ENCODE results near the gene TMEM94. TPM values are rescaled to one million over a fixed set of nuclear protein-coding genes. Genes with fewer than 3 reads are reported as not detected.
"Not testable (repeated sequence)": the region's sequence is repeated elsewhere in the genome, so short reads cannot be mapped to it uniquely, and the experiment has no call there.

Gene TMEM94
- total and polyA plus RNA-seq, 8 donors, result 29.9 to 64.9 (median 39.3) TPM

DNA sequence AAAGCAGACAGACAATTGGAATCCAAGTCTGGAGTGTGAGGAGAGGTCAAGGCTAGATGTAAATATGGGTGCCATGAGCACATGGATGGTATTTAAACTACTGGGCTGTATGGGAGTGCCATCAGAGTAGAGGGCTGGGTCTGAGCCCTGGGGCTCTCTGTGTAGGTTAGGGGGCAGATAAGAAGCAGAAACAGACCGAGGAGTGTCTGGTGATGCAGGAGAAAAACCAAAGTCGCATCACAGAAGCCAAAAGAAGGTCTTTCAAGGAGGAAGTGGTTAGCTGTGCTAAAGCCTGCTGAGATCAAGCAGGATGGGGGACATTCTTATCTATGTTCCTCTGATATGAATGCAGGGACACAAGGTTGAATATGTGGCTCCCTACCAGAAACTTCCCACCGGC, 61.8 kb downstream of the TMEM94 start:
- 78 to 83% methylated on average over 3 of the region's 3 CpGs for WGBS, 2 donors
- Histone ChIP-seq H3K36me3 (peaks cover 0 to 9% (median 0%) of the 10 kb centered on the region in 3 donors), H3K27me3 (no peaks in the 10 kb centered on the region), H3K27ac (no peak overlapping the region), H3K9me3 (no peaks in the 10 kb centered on the region), H3K4me1 (peaks cover 11 to 16% (median 11%) of the 10 kb centered on the region in 3 donors), H3K4me3 (no peak overlapping the region)
- intact Hi-C loops (cut with DNase I), result no loop called here
- DNase-seq (no peak), FAIRE-seq (no peak), ATAC-seq (no peak)
- TF ChIP-seq, protein P1, sequence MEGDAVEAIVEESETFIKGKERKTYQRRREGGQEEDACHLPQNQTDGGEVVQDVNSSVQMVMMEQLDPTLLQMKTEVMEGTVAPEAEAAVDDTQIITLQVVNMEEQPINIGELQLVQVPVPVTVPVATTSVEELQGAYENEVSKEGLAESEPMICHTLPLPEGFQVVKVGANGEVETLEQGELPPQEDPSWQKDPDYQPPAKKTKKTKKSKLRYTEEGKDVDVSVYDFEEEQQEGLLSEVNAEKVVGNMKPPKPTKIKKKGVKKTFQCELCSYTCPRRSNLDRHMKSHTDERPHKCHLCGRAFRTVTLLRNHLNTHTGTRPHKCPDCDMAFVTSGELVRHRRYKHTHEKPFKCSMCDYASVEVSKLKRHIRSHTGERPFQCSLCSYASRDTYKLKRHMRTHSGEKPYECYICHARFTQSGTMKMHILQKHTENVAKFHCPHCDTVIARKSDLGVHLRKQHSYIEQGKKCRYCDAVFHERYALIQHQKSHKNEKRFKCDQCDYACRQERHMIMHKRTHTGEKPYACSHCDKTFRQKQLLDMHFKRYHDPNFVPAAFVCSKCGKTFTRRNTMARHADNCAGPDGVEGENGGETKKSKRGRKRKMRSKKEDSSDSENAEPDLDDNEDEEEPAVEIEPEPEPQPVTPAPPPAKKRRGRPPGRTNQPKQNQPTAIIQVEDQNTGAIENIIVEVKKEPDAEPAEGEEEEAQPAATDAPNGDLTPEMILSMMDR (IDR thresholded peaks at IDR 0.05), result no peak

DNA sequence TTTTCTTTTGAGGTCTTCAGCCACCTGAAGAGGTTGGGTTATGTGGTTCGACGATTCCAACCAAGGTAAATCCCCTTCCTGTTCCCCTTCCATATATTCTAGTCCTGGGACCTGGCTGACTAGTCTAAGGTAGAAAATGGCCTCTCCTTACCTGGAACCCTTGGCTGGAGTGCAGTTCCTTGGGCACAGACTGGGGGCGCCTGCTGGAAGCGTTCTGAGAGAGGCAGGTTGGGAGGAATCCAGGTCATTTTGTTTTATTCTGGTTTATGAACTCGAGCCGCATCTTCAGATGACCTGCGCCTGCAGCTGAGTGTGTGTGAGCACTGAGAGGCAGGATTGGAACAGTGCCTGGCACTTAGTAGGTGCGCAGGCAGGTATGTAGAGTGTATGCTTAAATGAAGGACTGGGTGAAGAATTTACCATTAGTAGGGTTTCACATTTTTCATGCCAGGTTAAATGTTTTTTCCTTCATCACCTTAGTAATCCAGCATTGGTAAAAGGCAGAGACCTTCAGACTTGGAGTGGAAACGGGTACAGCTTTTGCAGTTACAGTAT, 62.6 kb downstream of the TMEM94 start:
- Histone ChIP-seq H3K36me3 (peaks cover 0 to 9% (median 0%) of the 10 kb centered on the region in 3 donors), H3K27ac (no peak overlapping the region), H3K27me3 (no peaks in the 10 kb centered on the region), H3K4me3 (no peak overlapping the region), H3K9me3 (no peaks in the 10 kb centered on the region), H3K4me1 (peaks cover 11 to 12% (median 11%) of the 10 kb centered on the region in 3 donors)
- FAIRE-seq (no peak), DNase-seq (no peak), ATAC-seq (no peak)
- intact Hi-C loops (cut with DNase I), result no loop called here
- TF ChIP-seq, protein P1 (IDR thresholded peaks at IDR 0.05), result no peak
- 88 to 94% methylated on average over 9 of the region's 9 CpGs for WGBS, 2 donors

DNA sequence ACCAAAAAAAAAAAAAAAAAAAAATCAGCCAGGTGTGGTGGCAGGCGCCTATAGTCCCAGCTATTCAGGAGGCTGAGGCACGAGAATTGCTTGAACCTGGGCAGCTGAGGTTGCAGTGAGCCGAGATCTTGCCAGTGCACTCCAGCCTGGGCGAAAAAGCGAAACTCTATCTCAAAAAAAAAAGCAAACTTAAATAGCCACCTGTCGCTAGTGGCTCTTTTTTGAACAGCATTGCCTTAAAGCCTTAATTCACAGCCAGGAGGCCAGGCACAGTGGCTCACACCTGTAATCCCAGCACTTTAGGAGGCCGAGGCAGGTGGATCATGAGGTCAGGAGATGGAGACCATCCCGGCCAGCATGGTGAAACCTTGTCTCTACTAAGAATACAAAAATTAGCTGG, 64.0 kb downstream of the TMEM94 start:
- intact Hi-C loops (cut with DNase I); H3K9me3 ChIP-seq; H3K4me3 ChIP-seq; H3K27me3 ChIP-seq; ATAC-seq; DNase-seq; FAIRE-seq; H3K27ac ChIP-seq; H3K36me3 ChIP-seq: not testable (repeated sequence)
- peaks cover 11 to 16% (median 11%) of the 10 kb centered on the region in 3 donors for H3K4me1 ChIP-seq
- WGBS, 2 donors, result 90 to 94% methylated on average over 8 of the region's 8 CpGs

DNA sequence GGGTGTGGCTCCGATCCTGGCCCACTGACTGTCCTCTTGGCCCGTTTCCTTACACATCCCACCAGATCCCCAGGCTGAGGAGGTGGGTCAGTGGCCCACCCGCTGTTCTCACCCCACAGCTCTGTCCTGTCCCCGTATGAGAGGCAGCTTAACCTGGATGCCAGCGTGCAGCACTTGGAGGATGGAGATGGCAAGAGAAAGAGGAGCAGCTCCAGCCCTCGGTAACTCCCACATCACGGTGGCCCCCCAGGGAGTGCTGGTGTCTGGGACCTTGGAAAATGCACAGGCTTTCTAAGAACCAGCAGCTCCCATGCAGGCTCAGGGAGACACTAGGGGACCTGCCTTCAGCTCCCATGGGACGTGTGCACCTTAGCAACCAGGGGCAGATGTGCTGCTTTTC, 64.9 kb downstream of the TMEM94 start:
- TF ChIP-seq, protein P1 (IDR thresholded peaks at IDR 0.05), result no peak
- ATAC-seq (no peak), DNase-seq (peak in 1 of 6 donors; percentile 51), FAIRE-seq (no peak)
- intact Hi-C loops (cut with DNase I), result no loop called here
- peaks cover 11 to 16% (median 11%) of the 10 kb centered on the region in 3 donors for H3K4me1 ChIP-seq
- WGBS, 2 donors, result 90 to 91% methylated on average over 8 of the region's 8 CpGs
- no peaks in the 10 kb centered on the region for H3K27me3 ChIP-seq
- no peak overlapping the region for H3K4me3 ChIP-seq
- H3K27ac ChIP-seq, result no peak overlapping the region
- H3K36me3 ChIP-seq, result peaks cover 0 to 9% (median 0%) of the 10 kb centered on the region in 3 donors
- H3K9me3 ChIP-seq, result no peaks in the 10 kb centered on the region

DNA sequence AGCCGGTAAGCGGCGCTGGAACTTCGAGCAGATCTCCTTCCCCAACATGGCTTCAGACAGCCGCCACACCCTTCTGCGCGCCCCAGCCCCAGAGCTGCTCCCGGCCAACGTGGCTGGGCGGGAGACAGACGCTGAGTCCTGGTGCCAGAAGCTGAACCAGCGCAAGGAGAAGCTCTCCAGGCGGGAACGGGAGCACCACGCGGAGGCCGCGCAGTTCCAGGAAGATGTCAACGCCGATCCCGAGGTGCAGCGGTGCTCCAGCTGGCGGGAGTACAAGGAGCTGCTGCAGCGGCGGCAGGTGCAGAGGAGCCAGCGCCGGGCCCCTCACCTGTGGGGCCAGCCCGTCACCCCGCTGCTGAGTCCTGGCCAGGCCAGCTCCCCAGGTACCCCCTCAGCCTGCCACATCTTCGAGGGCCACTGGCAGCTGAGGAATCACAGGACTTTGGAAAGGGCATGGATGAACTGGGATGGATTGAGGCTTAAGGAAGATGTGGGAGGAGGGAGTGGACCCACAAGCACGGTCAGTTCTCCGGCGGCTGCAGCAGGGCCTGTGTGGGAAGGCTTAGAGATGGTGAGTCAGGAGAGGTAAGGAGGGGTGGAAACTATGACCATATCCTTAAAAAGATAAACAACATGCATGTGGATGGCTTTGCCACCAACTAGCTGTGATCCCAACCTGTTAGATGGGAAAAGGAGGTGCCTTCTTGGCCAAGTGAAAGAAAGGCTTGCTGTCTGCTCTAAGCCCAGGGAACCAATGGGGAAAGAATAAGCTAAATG, 65.7 kb downstream of the TMEM94 start:
- Histone ChIP-seq H3K27ac (no peak overlapping the region), H3K27me3 (no peaks in the 10 kb centered on the region), H3K4me3 (no peak overlapping the region), H3K4me1 (peaks cover 11 to 16% (median 11%) of the 10 kb centered on the region in 3 donors), H3K36me3 (peaks cover 0 to 9% (median 0%) of the 10 kb centered on the region in 3 donors), H3K9me3 (no peaks in the 10 kb centered on the region)
- 92% methylated on average over 33 of the region's 33 CpGs for WGBS, 2 donors
- DNase-seq, result peak in 1 of 6 donors; percentile 70
- ATAC-seq, result no peak
- intact Hi-C loops (cut with DNase I), result no loop called here
- TF ChIP-seq, protein P1 (IDR thresholded peaks at IDR 0.05), result no peak
- FAIRE-seq, result no peak
